Vagina (tissue), 2 donors: Measurements from ENCODE around the gene AKAP11. TPM values are rescaled to one million over a fixed set of nuclear protein-coding genes. Genes with fewer than 3 reads are reported as not detected.

ENCODE experiments used
- DNase-seq, 2 donors: peaks; one replicate each; pipeline ENCODE4 v3.0.0-alpha.2; 2017; ENCODE audit errors: extremely low spot score in 2 of 2
- H3K27ac ChIP-seq: fragments of 200-600 bp; sonication (generic); one replicate; pipeline ENCODE4 v1.5.1; 2019
- H3K27me3 ChIP-seq: fragments of 200-600 bp; sonication (generic); one replicate; pipeline ENCODE4 v1.5.1; 2019
- H3K36me3 ChIP-seq, 2 donors: fragments of 200-600 bp; sonication (generic); one replicate each; pipeline ENCODE4 v1.5.1; 2017 to 2019
- H3K4me1 ChIP-seq: fragments of 200-600 bp; sonication (generic); one replicate; pipeline ENCODE4 v1.5.1; 2019
- H3K4me3 ChIP-seq, 2 donors: fragments of 200-600 bp; sonication (generic); 1 replicate in 1 of 2; 2 replicates in 1 of 2; pipeline ENCODE4 v1.5.1; 2016 to 2019
- H3K9me3 ChIP-seq: fragments of 200-600 bp; sonication (generic); one replicate; pipeline ENCODE4 v1.5.1; 2019
- POLR2A ChIP-seq, 2 donors: fragments of 450-650 bp; IDR thresholded peaks; one replicate each; pipeline ENCODE4 v1.6.1; 2017; ENCODE audit warnings: antibody characterized with exemption in 2 of 2, mild to moderate bottlenecking in 2 of 2, moderate library complexity in 2 of 2
- POLR2AphosphoS5 ChIP-seq, 2 donors: sonication (generic); formaldehyde crosslinking; IDR thresholded peaks; one replicate each; pipeline ENCODE4 v1.9.0; 2017; ENCODE audit warnings: antibody characterized with exemption in 2 of 2, mild to moderate bottlenecking in 2 of 2, low read depth in 1 of 2; ENCODE audit not compliant: insufficient read depth in 1 of 2
- intact Hi-C: fragments of 100-400 bp; cut with DNase I; formaldehyde crosslinking; loops from one replicate; pipeline ENCODE4 v1.15.1; 2023
- total RNA-seq: library from RNA; depleted of rRNA; stranded (reverse); fragments of >200 nt; gene quantifications from one replicate; pipeline ENCODE4 v1.2.3, GENCODE V29; 2016
- TF ChIP-seq, protein P1 (sequence below), 3 experiments: fragments of 450-650 bp in 2 of 3; fragments of 200-600 bp in 1 of 3; sonication (generic) in 1 of 3; IDR thresholded peaks; one replicate each; pipeline ENCODE4 v1.5.1; 2017 to 2019; ENCODE audit warnings: antibody characterized with exemption in 3 of 3, mild to moderate bottlenecking in 2 of 3, moderate library complexity in 2 of 3

Gene AKAP11
- total RNA-seq, 1 donor from 2014 or later, result 25.0 TPM

DNA sequence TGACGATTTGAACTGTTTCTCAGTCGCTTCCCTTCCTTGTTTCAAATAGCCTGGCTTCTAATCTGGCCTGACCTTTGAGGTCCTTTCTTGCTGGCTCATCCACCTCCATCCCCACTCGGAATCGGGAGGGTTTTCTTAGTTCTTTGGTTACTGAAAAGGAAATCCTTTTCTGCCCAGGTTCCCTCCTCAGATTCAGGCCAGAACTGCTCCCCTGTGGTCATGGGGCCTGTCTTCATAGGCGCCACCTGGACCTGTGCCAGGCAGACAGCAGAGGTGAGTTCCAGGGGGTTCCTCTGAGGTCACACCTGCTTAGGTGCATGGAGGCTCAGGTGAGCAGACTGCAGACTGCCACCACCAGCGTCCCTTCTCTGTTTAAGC, 62.4 kb downstream of the AKAP11 start:
- TF ChIP-seq POLR2AphosphoS5 (IDR thresholded peaks at IDR 0.05; ENCODE audit: insufficient read depth in 1 of 2, low read depth in 1 of 2) (no peak), POLR2A (IDR thresholded peaks at IDR 0.05) (no peak)
- TF ChIP-seq, protein P1, sequence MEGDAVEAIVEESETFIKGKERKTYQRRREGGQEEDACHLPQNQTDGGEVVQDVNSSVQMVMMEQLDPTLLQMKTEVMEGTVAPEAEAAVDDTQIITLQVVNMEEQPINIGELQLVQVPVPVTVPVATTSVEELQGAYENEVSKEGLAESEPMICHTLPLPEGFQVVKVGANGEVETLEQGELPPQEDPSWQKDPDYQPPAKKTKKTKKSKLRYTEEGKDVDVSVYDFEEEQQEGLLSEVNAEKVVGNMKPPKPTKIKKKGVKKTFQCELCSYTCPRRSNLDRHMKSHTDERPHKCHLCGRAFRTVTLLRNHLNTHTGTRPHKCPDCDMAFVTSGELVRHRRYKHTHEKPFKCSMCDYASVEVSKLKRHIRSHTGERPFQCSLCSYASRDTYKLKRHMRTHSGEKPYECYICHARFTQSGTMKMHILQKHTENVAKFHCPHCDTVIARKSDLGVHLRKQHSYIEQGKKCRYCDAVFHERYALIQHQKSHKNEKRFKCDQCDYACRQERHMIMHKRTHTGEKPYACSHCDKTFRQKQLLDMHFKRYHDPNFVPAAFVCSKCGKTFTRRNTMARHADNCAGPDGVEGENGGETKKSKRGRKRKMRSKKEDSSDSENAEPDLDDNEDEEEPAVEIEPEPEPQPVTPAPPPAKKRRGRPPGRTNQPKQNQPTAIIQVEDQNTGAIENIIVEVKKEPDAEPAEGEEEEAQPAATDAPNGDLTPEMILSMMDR (IDR thresholded peaks at IDR 0.05), result no peak
- Histone ChIP-seq H3K4me3 (no peak overlapping the region), H3K4me1 (no peaks in the 10 kb centered on the region), H3K27ac (no peak overlapping the region), H3K9me3 (no peaks in the 10 kb centered on the region), H3K36me3 (no peaks in the 10 kb centered on the region), H3K27me3 (no peaks in the 10 kb centered on the region)
- no peak for DNase-seq
- intact Hi-C loops, result no loop called here

DNA sequence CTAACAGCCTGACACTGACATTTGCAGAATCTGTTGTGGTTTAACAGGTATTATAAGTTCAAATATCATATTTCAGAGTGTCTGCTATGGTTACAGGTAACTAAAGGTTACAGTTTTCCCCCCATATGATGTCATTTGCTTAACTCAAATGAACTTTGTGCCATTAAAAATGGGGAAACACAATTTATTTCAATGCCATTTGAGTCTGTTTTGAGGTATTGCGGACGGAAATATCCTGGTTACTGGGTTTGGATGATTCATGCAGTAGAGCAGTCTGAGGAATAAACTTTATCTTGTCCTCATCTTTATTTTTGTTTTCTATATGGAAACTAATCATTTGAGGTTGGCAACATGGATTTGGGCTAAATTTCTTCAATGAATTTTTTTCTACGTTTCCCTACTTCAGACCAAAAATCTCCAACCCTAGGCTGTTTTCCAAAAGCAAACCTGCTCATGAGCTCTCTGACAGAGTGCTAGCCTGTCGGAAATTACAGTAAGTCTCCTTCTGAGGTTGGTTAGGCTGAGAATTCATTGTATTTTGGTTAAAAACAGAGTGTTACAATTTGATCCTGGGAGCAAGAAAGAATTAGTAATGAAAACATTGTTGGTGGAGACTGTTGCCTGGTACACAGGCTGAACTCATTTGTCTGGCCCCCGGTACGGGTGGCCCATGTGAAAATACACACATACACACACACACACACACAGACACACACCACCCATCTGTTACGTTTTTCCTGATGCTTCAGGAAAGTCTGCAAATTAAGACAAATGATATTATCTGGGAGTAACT, 66.1 kb downstream of the AKAP11 start:
- no peaks in the 10 kb centered on the region for H3K36me3 ChIP-seq
- TF ChIP-seq POLR2A (IDR thresholded peaks at IDR 0.05) (no peak), POLR2AphosphoS5 (IDR thresholded peaks at IDR 0.05; ENCODE audit: insufficient read depth in 1 of 2, low read depth in 1 of 2) (no peak)
- TF ChIP-seq, protein P1 (IDR thresholded peaks at IDR 0.05), result no peak
- H3K27ac ChIP-seq, result no peak overlapping the region
- H3K4me3 ChIP-seq, result no peak overlapping the region
- DNase-seq, result no peak
- no peaks in the 10 kb centered on the region for H3K4me1 ChIP-seq
- intact Hi-C loops, result no loop called here
- H3K9me3 ChIP-seq, result no peaks in the 10 kb centered on the region
- H3K27me3 ChIP-seq, result no peaks in the 10 kb centered on the region

DNA sequence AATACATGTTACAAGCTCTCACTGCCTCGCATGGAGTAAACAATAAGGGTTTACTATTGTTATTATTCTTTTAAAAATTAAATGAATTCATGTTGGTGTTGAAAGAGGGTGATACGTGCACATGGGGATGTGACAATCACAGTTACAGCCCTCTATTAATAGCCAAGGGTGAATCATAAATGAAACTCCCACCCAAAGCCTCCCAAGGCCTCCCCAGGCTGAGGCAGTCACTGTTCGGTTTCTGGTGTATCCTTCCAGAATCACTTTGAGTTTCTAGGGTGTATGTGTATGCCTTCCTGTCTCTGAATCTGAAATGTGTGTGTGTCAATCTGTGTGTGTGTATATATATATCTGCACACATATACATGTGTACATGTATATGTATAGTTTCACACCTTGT, 73.4 kb downstream of the AKAP11 start:
- DNase-seq, result no peak
- intact Hi-C loops, result no loop called here
- TF ChIP-seq POLR2A (IDR thresholded peaks at IDR 0.05), result no peak

DNA sequence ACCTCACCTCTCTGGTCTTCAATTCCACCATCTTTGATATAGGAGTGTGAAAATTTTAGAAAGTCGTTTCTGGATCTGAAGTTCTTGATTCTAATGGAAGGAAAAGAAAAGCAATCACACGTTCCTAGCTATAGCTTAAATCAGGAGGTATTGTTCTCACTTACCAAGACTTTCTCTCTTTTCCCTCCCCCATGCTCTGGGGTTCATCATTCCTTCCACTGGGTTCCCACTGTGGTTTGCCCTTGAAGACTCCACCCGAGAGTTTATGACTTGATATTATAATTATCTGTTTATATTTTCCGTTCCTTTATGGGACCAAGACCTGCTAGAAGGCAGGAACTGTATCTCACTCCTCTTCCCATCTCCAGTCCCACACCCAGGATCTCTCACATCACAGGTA, 76.6 kb downstream of the AKAP11 start:
- no peak overlapping the region for H3K27ac ChIP-seq
- no peak overlapping the region for H3K4me3 ChIP-seq
- no peaks in the 10 kb centered on the region for H3K4me1 ChIP-seq
- no peaks in the 10 kb centered on the region for H3K27me3 ChIP-seq
- intact Hi-C loops, result no loop called here
- TF ChIP-seq, protein P1 (IDR thresholded peaks at IDR 0.05), result no peak
- TF ChIP-seq POLR2A (IDR thresholded peaks at IDR 0.05) (no peak), POLR2AphosphoS5 (IDR thresholded peaks at IDR 0.05; ENCODE audit: insufficient read depth in 1 of 2, low read depth in 1 of 2) (no peak)
- no peaks in the 10 kb centered on the region for H3K36me3 ChIP-seq
- no peaks in the 10 kb centered on the region for H3K9me3 ChIP-seq
- no peak for DNase-seq

More for the DNA sequence above, 73.4 kb downstream of the AKAP11 start:
- no peak overlapping the region for H3K27ac ChIP-seq
- no peaks in the 10 kb centered on the region for H3K27me3 ChIP-seq
- no peaks in the 10 kb centered on the region for H3K4me1 ChIP-seq
- no peak overlapping the region for H3K4me3 ChIP-seq
- H3K9me3 ChIP-seq, result no peaks in the 10 kb centered on the region
- no peaks in the 10 kb centered on the region for H3K36me3 ChIP-seq

DNA sequence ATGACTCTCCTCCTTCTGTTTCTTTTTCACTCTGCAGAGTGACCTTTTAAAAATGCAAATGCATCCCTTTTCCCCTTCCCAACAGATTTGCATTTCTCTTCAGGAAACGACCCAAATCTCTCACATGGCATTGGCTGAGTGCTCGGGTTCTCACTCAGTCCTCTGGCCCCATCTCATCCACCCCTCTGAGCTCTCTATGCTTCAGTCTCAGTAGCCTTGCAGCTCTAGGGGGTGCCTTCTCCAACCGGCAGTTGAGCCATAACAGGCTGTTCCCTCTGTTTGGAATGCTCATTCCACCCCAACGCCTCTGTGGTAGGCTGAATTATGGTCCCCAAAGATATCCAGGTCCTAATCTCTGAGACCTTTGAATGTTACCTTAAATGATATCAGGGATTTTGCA, 78.2 kb downstream of the AKAP11 start:
- Histone ChIP-seq H3K36me3 (no peaks in the 10 kb centered on the region), H3K4me1 (no peaks in the 10 kb centered on the region), H3K27ac (no peak overlapping the region), H3K9me3 (no peaks in the 10 kb centered on the region), H3K27me3 (no peaks in the 10 kb centered on the region), H3K4me3 (no peak overlapping the region)
- intact Hi-C loops, result no loop called here
- DNase-seq, result no peak
- TF ChIP-seq POLR2A (IDR thresholded peaks at IDR 0.05) (no peak), POLR2AphosphoS5 (IDR thresholded peaks at IDR 0.05; ENCODE audit: insufficient read depth in 1 of 2, low read depth in 1 of 2) (no peak)
- TF ChIP-seq, protein P1 (IDR thresholded peaks at IDR 0.05), result no peak
